LNCaP clone FGC (cell line): ENCODE measurements around the gene ZNF784.

Experiments used
- DNase-seq: peaks from one replicate; pipeline ENCODE4 v3.0.0-alpha.2; 2011; ENCODE audit warnings: low read depth
- H3K4me3 ChIP-seq: 2 replicates; pipeline ENCODE4 v1.5.1; 2011; ENCODE audit warnings: mild to moderate bottlenecking, low read depth, low read length, control low read depth
- TF ChIP-seq, protein P1 (sequence below): IDR thresholded peaks from 2 replicates; pipeline ENCODE4 v1.5.1; 2012; ENCODE audit warnings: mild to moderate bottlenecking; ENCODE audit not compliant: control insufficient read depth, insufficient read depth; ENCODE audit errors: extremely low read depth

ZNF784 gene

DNA sequence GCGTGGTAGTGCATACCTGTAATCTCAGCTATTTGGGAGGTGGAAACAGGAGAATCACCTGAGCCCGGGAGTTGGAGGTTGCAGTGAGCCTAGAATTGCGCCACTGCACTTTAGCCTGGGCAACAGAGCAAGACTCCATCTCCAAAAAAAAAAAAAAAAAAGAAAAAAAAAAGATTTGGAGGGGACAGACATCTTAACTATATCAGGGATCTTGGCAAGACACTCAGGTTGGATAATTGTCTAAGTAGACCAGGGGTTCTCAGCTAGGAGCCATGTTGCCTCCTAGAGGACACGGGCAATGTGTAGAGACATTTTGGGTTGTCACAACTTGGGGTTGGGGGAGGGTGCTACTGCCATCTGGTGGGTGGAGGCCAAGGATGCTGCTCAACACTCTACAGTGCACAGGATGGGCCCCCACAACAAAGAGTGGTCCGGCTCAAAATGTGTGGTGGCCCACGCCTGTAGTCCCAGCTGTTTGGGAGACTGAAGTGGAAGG, 14.5 kb upstream of the ZNF784 start:
- no peak for DNase-seq
- no peak overlapping the region for H3K4me3 ChIP-seq
- TF ChIP-seq, protein P1, sequence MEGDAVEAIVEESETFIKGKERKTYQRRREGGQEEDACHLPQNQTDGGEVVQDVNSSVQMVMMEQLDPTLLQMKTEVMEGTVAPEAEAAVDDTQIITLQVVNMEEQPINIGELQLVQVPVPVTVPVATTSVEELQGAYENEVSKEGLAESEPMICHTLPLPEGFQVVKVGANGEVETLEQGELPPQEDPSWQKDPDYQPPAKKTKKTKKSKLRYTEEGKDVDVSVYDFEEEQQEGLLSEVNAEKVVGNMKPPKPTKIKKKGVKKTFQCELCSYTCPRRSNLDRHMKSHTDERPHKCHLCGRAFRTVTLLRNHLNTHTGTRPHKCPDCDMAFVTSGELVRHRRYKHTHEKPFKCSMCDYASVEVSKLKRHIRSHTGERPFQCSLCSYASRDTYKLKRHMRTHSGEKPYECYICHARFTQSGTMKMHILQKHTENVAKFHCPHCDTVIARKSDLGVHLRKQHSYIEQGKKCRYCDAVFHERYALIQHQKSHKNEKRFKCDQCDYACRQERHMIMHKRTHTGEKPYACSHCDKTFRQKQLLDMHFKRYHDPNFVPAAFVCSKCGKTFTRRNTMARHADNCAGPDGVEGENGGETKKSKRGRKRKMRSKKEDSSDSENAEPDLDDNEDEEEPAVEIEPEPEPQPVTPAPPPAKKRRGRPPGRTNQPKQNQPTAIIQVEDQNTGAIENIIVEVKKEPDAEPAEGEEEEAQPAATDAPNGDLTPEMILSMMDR = peak; percentile 49

DNA sequence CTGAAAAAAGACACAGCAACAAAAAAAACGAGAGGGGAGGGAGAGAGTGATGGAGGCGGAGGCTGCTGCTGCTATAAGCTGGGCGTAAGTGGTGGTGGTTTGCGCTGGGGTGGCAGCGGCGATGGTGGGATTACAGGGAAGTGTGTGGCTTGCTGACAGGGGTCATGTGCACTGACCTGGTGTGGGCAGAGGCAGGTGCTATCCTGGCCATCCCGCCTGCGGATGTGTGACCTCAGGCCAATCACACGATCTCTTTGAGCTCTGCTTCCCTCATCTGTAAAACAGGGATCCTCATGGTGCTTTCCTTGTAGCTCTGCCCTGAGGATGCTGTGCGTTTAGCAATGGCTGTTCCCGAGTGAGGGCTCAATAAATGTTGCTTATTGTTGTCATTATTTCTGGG, 13.2 kb upstream of the ZNF784 start:
- DNase-seq = no peak
- TF ChIP-seq, protein P1 = no peak
- H3K4me3 ChIP-seq = no peak overlapping the region

DNA sequence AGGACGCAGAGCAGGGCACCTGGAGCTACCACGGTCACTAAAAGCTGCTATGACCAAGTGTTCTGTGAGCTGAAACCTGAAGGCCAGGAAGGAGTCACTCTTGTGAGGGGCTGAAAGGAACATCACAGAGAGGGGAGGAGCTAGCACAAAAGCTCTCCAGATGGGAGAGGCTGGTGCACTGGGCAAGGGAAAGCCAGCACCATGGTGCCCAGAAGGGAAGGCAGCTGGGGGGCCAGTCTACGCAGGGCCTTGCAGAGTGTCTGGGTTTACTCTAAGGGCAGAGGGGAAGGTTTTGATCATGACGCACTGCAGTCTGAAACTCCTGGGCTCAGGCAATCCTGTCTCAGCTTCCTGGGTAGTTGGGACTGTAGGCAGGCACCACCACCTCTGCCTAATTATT, 12.4 kb upstream of the ZNF784 start:
- DNase-seq = no peak
- TF ChIP-seq, protein P1 = no peak
- H3K4me3 ChIP-seq = no peak overlapping the region; the same call in 1 of the 2 replicates

DNA sequence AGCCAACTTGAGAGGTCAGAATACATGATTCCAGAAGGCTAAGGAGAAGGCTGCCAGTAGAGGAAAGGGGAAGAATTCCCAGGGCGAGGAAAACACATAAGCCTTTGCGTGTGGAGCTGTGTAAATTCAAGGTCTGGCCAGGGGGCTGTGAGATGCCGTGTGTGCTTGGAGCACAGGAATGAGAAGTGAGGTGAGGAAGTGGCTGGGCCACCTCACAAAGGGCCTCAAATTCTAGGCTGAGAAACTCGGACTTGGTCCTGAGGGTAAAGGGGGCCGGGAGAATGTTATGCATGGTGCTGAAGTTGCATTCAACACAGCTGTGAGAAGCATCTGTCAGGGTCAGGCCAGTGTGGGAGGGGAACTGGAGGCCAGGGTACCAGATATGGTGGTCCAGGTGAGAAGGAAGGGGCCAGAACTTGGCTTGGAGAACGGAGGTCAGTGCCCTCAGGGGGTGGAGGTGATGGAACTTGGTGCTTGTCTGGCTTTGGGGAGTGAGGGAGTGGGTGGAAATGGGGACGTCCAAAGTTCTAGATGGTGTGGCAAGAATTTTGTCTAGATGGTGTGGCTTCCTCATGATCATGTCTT, 11.6 kb upstream of the ZNF784 start:
- TF ChIP-seq, protein P1 = no peak
- H3K4me3 ChIP-seq = peak overlapping the region; percentile 100
- no peak for DNase-seq

DNA sequence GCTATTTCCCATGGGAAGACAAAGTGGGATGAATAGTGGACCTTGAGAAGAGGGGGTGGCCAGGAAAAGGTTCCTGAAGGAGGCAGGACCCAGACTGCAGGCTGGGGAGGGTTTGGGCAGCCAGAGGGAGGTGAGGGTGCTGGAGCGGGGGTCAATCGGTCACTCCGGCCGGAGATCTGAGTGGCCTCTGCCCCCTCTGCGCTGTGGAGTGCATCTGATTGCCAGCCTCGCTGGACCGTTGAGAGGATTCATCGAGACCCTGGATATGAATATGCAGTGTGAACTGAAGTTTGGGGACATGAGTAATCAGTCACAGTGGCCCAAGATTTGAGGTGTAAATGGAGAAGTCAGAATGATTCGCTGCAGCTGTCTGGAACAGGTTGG, 11.0 kb upstream of the ZNF784 start:
- peak overlapping the region; percentile 100 for H3K4me3 ChIP-seq
- TF ChIP-seq, protein P1 = no peak
- DNase-seq = no peak

DNA sequence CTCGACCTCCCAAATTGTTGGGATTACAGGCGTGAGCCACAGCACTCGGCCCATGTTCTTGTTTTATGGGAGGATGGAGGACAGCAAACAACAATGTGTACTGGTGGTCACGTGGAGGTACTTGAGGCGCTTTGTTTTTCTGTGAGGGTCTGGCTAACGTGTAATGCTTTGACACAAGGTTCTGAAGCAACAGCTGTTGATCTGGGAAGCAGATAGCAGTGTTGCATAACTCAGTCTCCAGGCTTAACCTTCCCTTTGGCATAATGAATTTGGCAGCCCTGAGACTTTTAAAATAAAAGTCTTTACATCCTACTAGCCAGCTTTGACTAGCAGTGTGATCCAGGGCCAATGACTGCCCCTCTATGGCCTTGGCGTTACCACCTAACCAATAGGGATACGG, 9.5 kb upstream of the ZNF784 start:
- H3K4me3 ChIP-seq = peak overlapping the region; percentile 100; the same call in 1 of the 2 replicates
- TF ChIP-seq, protein P1 = no peak
- no peak for DNase-seq

DNA sequence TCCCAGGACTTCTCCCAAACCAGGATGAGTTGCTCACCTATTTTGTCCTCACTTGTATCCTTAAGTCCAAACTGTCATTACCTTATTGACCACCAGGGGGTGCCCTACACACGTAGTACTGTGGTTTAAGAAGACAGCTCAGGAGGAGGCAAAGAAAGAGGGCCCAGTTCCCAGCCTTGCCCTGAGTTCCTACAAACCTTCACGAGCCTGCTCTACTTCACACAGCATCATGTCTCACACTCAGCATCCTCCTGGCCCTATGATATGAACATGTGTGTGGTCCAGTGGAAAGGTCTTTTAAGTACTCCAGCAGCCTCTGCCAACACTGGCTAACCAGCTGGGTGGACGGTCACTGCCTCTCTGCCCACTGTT, 8.1 kb upstream of the ZNF784 start:
- H3K4me3 ChIP-seq = no peak overlapping the region

More for the DNA sequence above, 8.1 kb upstream of the ZNF784 start:
- TF ChIP-seq, protein P1 = peak; percentile 86
- peak; percentile 91 for DNase-seq
